SU-DHL-6 (cell line): ENCODE results near the gene CORO1C.
"Not testable (repeated sequence)": the region's sequence is repeated elsewhere in the genome, so short reads cannot be mapped to it uniquely, and the experiment has no call there.

Source experiments
- H2AFZ ChIP-seq: fragments of 200-600 bp; sonication (generic); 2 replicates; pipeline ENCODE4 v1.6.1; 2014; ENCODE audit warnings: low read depth, mild to moderate bottlenecking, moderate library complexity, mixed read lengths, antibody characterized with exemption, low read length; ENCODE audit not compliant: severe bottlenecking
- H3F3A ChIP-seq: fragments of 200-600 bp; shearing (Covaris generic); 2 replicates; pipeline ENCODE4 v1.6.0; 2016; ENCODE audit warnings: antibody characterized with exemption, mild to moderate bottlenecking; ENCODE audit not compliant: insufficient read depth
- H3K27ac ChIP-seq: fragments of 200-600 bp; sonication (generic); 2 replicates; pipeline ENCODE4 v1.5.1; 2016; ENCODE audit warnings: low read depth, mild to moderate bottlenecking, low read length, moderate library complexity, mixed read lengths
- H3K27me3 ChIP-seq: fragments of 200-600 bp; sonication (generic), shearing (Covaris generic); 2 replicates; pipeline ENCODE4 v1.6.0; 2014; ENCODE audit warnings: mild to moderate bottlenecking, low read length
- H3K36me3 ChIP-seq: fragments of 200-600 bp; sonication (generic); 2 replicates; pipeline ENCODE4 v1.6.1; 2014; ENCODE audit warnings: mild to moderate bottlenecking, low read length, mixed read lengths
- H3K4me2 ChIP-seq: fragments of 300-600, 200-600 bp; shearing (Covaris generic), sonication (generic); 2 replicates; pipeline ENCODE4 v1.6.0; 2014; ENCODE audit warnings: low read length, low read depth, mild to moderate bottlenecking; ENCODE audit not compliant: poor library complexity, severe bottlenecking
- H3K4me3 ChIP-seq: fragments of 200-600 bp; sonication (generic); 2 replicates; pipeline ENCODE4 v1.5.1; 2014; ENCODE audit warnings: antibody characterized with exemption, low read length, mild to moderate bottlenecking, mixed read lengths; ENCODE audit not compliant: insufficient read depth, poor library complexity, severe bottlenecking
- H3K79me2 ChIP-seq: fragments of 200-600 bp; sonication (generic); 2 replicates; pipeline ENCODE4 v1.6.1; 2014; ENCODE audit warnings: mild to moderate bottlenecking, low read length, moderate library complexity; ENCODE audit not compliant: insufficient read depth
- H3K9ac ChIP-seq: fragments of 200-600 bp; sonication (generic); 2 replicates; pipeline ENCODE4 v1.7.0; 2014; ENCODE audit warnings: mild to moderate bottlenecking, low read length
- H3K9me2 ChIP-seq: fragments of 200-600 bp; sonication (generic); replicated peaks from 2 replicates; pipeline ENCODE4 v1.6.1; 2014; ENCODE audit warnings: low read length; ENCODE audit not compliant: insufficient read depth
- H3K9me3 ChIP-seq: fragments of 200-600 bp; sonication (generic); 2 replicates; pipeline ENCODE4 v1.6.1; 2014; ENCODE audit warnings: low read length, mixed read lengths; ENCODE audit not compliant: insufficient read depth
- H4K20me1 ChIP-seq: fragments of 200-600 bp; sonication (generic); 2 replicates; pipeline ENCODE4 v1.6.1; 2014; ENCODE audit warnings: low read depth, mild to moderate bottlenecking, antibody characterized with exemption, low read length, moderate library complexity, mixed read lengths
- CTCF ChIP-seq: fragments of 200-600 bp; sonication (generic); IDR thresholded peaks from one replicate; pipeline ENCODE4 v1.5.1; 2017; ENCODE audit warnings: antibody characterized with exemption, mild to moderate bottlenecking, low read length, moderate library complexity; ENCODE audit not compliant: insufficient read depth, poor library complexity, severe bottlenecking
- EZH2phosphoT487 ChIP-seq: fragments of 200-600 bp; sonication (generic), shearing (Covaris generic); conservative IDR thresholded peaks from 2 replicates; pipeline ENCODE4 v1.6.1; 2018; ENCODE audit warnings: mild to moderate bottlenecking, antibody characterized with exemption, low read length, moderate library complexity, mixed read lengths

CORO1C gene

GRCh38 chr12:108665608-108666202, 65.6 kb downstream of the CORO1C start:
- TF ChIP-seq CTCF (no peak), EZH2phosphoT487 (no peak)
- H3K79me2 ChIP-seq, result no peaks in the 10 kb centered on the region
- no peak overlapping the region for H3K9ac ChIP-seq
- H3K9me3 ChIP-seq, result no peaks in the 10 kb centered on the region
- no peaks in the 10 kb centered on the region for H3K27me3 ChIP-seq
- H3K27ac ChIP-seq, result no peak overlapping the region
- peak overlapping the region; percentile 71 for H3K4me2 ChIP-seq
- H4K20me1 ChIP-seq, result no peaks in the 10 kb centered on the region
- H3K36me3 ChIP-seq, result peaks cover 5% of the 10 kb centered on the region; the same call in 1 of the 2 replicates
- no peak overlapping the region for H2AFZ ChIP-seq
- no peak overlapping the region for H3K4me3 ChIP-seq
- no peaks in the 10 kb centered on the region for H3K9me2 ChIP-seq
- H3F3A ChIP-seq, result peaks cover 12% of the 10 kb centered on the region

- Histone ChIP-seq H3K27ac (peak overlapping the region; percentile 88), H3K4me2 (peak overlapping the region; percentile 71), H3K9ac (peak overlapping the region; percentile 26; the same call in 1 of the 2 replicates), H3K9me3 (no peaks in the 10 kb centered on the region), H3K79me2 (no peaks in the 10 kb centered on the region), H3K4me3 (peak overlapping the region; percentile 29), H3K9me2 (no peaks in the 10 kb centered on the region), H3K36me3 (peaks cover 5% of the 10 kb centered on the region; the same call in 1 of the 2 replicates), H4K20me1 (no peaks in the 10 kb centered on the region), H3F3A (peaks cover 12% of the 10 kb centered on the region), H3K27me3 (no peaks in the 10 kb centered on the region), H2AFZ (no peak overlapping the region)
- TF ChIP-seq EZH2phosphoT487 (no peak), CTCF (peak; percentile 79)
Measured at GRCh38 chr12:108664338-108665258, 66.7 kb downstream of the CORO1C start.

- Histone ChIP-seq H3K9me2 (no peaks in the 10 kb centered on the region), H3K9ac (no peak overlapping the region), H2AFZ (no peak overlapping the region), H3K36me3 (peaks cover 5% of the 10 kb centered on the region; the same call in 1 of the 2 replicates), H3K27me3 (no peaks in the 10 kb centered on the region), H3K79me2 (no peaks in the 10 kb centered on the region), H4K20me1 (no peaks in the 10 kb centered on the region), H3F3A (peaks cover 12% of the 10 kb centered on the region), H3K4me2 (peak overlapping the region; percentile 71), H3K27ac (peak overlapping the region; percentile 88), H3K4me3 (peak overlapping the region; percentile 19), H3K9me3 (no peaks in the 10 kb centered on the region)
- TF ChIP-seq CTCF, result no peak
- TF ChIP-seq EZH2phosphoT487, result no peak
Measured at GRCh38 chr12:108663324-108664015, 67.8 kb downstream of the CORO1C start.

GRCh38 chr12:108658115-108658514, 73.2 kb downstream of the CORO1C start:
- not testable (repeated sequence) for H3F3A ChIP-seq, H2AFZ ChIP-seq, H3K9ac ChIP-seq, H3K4me3 ChIP-seq, H4K20me1 ChIP-seq, H3K27me3 ChIP-seq, H3K36me3 ChIP-seq, H3K9me2 ChIP-seq, H3K27ac ChIP-seq, H3K9me3 ChIP-seq, H3K4me2 ChIP-seq, H3K79me2 ChIP-seq
